Astrocyte of the spinal cord (primary cell): ENCODE results near the gene TRPM2.
"Not testable (repeated sequence)": the region's sequence is repeated elsewhere in the genome, so short reads cannot be mapped to it uniquely, and the experiment has no call there.

ENCODE experiments used
- DNase-seq: peaks from one replicate; pipeline ENCODE4 v3.0.0; 2011; ENCODE audit warnings: low read depth, low spot score
- H3K4me3 ChIP-seq: 2 replicates; pipeline ENCODE4 v1.5.1; 2011; ENCODE audit warnings: low read depth, mild to moderate bottlenecking, low read length, moderate library complexity
- CTCF ChIP-seq: IDR thresholded peaks from 2 replicates; pipeline ENCODE4 v1.5.1; 2012; ENCODE audit warnings: low read depth, mild to moderate bottlenecking, low read length, inconsistent platforms
- in situ Hi-C: cut with HindIII; loops from 2 replicates; pipeline ENCODE4 v1.10.0; 2017; ENCODE audit warnings: low sequenced_read_pairs

TRPM2 gene

DNA sequence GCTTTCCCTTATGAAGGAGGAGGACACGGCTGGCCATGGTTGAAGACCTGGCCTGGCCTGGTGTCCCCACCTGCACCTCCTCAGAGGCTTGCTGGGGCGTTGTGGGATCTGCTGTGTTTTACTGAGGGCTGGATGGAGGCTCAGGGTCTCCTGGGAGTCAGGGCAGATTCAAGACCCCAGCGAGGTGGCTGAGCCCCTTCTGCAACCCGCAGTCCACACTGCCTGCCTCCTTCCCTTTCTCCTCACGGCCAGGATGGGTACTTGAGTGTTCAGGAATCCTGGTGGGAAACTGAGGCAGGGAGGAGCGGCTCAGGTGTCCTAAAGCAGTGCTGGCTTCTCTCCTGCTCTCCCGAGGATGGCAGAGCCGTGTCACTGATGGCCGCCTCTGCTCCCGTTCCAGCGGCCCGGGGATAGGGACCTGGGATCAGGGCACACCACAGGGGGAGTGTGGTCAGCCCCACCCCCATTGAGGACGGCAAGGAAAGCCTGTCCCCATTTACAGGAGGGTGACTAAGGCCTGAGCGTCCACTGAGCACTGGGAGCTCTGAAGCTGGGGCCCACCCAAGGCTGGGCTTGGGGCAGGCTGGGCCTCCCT is 47.5 kb downstream of the TRPM2 start:
- TF ChIP-seq CTCF: no peak
- H3K4me3 ChIP-seq: no peak overlapping the region
- DNase-seq: no peak
- in situ Hi-C loops: no loop called here

DNA sequence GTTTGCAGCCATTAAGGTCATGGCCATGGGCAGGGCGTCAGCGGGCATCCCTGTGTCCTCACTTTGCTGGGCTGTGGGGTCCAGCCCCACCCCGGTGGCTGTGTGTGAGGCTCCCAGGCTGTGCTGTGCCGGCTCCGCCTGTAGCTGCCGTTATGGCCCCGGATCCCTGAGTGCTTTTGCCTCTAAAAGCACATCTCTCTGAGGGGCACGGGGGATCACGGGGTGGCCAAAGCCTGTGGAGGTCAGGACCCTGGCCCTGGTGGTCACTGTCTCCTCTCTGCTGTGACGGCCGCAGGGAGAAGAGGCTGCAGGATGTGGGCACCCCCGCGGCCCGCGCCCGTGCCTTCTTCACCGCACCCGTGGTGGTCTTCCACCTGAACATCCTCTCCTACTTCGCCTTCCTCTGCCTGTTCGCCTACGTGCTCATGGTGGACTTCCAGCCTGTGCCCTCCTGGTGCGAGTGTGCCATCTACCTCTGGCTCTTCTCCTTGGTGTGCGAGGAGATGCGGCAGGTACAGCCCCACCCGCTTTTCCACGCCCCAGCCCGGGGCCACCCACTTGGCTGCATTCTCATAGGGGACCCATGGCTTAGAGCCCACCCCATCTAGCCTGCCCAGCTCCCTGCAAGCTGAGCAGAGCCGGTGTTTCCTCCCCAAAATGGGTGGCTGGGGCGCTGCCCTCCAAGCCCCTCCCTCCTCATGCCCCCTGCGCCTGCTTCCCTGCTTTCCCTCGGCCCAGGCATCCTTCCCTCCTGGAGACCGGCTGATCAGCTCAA is 48.2 kb downstream of the TRPM2 start:
- no peak for TF ChIP-seq CTCF
- no peak for DNase-seq
- H3K4me3 ChIP-seq: no peak overlapping the region
- in situ Hi-C loops: no loop called here

DNA sequence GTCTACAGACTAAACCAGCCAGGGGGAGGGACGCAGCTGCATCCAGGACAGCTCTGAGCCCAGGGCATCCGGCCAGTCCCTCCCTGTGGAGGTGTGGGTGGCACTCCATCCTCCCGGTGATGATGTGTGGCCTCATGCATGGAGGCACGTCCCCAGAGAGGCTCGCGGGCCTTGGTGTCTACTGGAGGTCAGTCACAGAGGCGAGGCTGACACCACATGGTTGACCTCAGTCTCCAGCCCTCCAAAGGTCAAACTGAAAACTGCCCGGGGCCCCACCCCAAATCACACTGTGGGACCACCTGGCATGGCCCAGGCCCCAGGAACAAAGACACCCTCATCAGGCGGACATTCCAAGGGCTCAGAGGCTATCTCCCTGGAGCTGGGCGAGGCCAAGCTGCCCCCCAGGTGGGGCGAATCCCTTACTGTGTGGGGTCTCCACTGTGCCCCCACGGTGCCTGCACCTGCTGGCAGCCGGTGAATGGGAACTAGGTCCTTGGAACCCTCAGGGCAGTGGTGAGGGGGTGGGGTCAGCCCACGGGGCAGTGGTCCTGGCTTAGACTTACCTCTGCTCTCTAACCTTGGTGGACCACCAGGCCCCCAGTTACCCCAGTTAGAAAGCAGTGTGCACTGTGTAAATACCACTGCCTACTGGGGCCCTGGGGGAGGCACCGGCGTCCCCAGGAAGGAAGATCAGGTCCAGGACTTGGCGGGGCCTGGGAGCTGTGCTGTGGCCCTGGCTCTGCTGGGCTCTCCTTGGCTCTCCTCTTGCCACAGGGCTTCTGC is 49.1 kb downstream of the TRPM2 start:
- in situ Hi-C loops: no loop called here

GRCh38 chr21:44403106-44404020 is 49.9 kb downstream of the TRPM2 start:
- in situ Hi-C loops: no loop called here
- no peak for TF ChIP-seq CTCF
- no peak for DNase-seq
- no peak overlapping the region for H3K4me3 ChIP-seq

More for the DNA sequence above, 49.1 kb downstream of the TRPM2 start:
- H3K4me3 ChIP-seq: no peak overlapping the region
- no peak for TF ChIP-seq CTCF
- no peak for DNase-seq

GRCh38 chr21:44404482-44404881 is 51.1 kb downstream of the TRPM2 start:
- H3K4me3 ChIP-seq, in situ Hi-C loops, DNase-seq: not testable (repeated sequence)

GRCh38 chr21:44405091-44405947 is 51.9 kb downstream of the TRPM2 start:
- H3K4me3 ChIP-seq: no peak overlapping the region
- in situ Hi-C loops: no loop called here
- no peak for TF ChIP-seq CTCF
- DNase-seq: no peak
